GM23338 (cell line): ENCODE data around the gene BCHE. TPM values are rescaled to one million over a fixed set of nuclear protein-coding genes. Genes with fewer than 3 reads are reported as not detected.

ENCODE experiments used
- ATAC-seq: fragments of 200-7000 bp; cut with Tn5 transposase; 3 replicates; pipeline ENCODE4 v1.9.1; 2020
- DNase-seq: peaks from one replicate; pipeline ENCODE4 v3.0.0-alpha.2; 2015; ENCODE audit warnings: low spot score
- H2AFZ ChIP-seq: fragments of 200-600 bp; sonication (generic); 2 replicates; pipeline ENCODE4 v1.8.0; 2016; ENCODE audit warnings: antibody characterized with exemption, mild to moderate bottlenecking, moderate library complexity
- H3F3A ChIP-seq: fragments of 200-600 bp; sonication (generic); replicated peaks from 2 replicates; pipeline ENCODE4 v1.8.0; 2017; ENCODE audit warnings: antibody characterized with exemption, mixed run types, low read depth
- H3K27ac ChIP-seq: fragments of 200-600 bp; sonication (generic); 2 replicates; pipeline ENCODE4 v1.6.1; 2016; ENCODE audit warnings: low read depth
- H3K27me3 ChIP-seq: fragments of 200-600 bp; sonication (generic); 2 replicates; pipeline ENCODE4 v1.8.0; 2016; ENCODE audit warnings: mild to moderate bottlenecking, mixed run types, moderate library complexity; ENCODE audit not compliant: insufficient read depth
- H3K36me3 ChIP-seq: fragments of 200-600 bp; sonication (generic); 2 replicates; pipeline ENCODE4 v1.8.0; 2016; ENCODE audit warnings: mild to moderate bottlenecking; ENCODE audit not compliant: insufficient read depth
- H3K4me1 ChIP-seq: fragments of 200-600 bp; sonication (generic); 2 replicates; pipeline ENCODE4 v1.8.0; 2016; ENCODE audit warnings: mild to moderate bottlenecking, moderate library complexity; ENCODE audit not compliant: insufficient read depth
- H3K4me2 ChIP-seq: fragments of 200-600 bp; sonication (generic); 2 replicates; pipeline ENCODE4 v1.7.1; 2017; ENCODE audit warnings: mixed run types
- H3K4me3 ChIP-seq: fragments of 200-600 bp; sonication (generic); 2 replicates; pipeline ENCODE4 v1.6.1; 2016; ENCODE audit warnings: mixed run types
- H3K79me2 ChIP-seq: fragments of 200-600 bp; sonication (generic); replicated peaks from 2 replicates; pipeline ENCODE4 v1.8.0; 2017; ENCODE audit warnings: mild to moderate bottlenecking; ENCODE audit not compliant: insufficient read depth
- H3K9me2 ChIP-seq: fragments of 200-600 bp; sonication (generic); 2 replicates; pipeline ENCODE4 v1.8.0; 2017; ENCODE audit not compliant: insufficient read depth
- H4K20me1 ChIP-seq: fragments of 200-600 bp; sonication (generic); replicated peaks from 2 replicates; pipeline ENCODE4 v1.8.0; 2017; ENCODE audit warnings: mild to moderate bottlenecking; ENCODE audit not compliant: insufficient read depth
- H3K27ac Mint-ChIP-seq: 2 replicates; pipeline ENCODE4 v1.8.0; 2020; ENCODE audit warnings: inconsistent platforms, mild to moderate bottlenecking, moderate library complexity, mixed read lengths
- H3K27me3 Mint-ChIP-seq: 3 replicates; pipeline ENCODE4 v1.8.0; 2022; ENCODE audit warnings: low read depth, mild to moderate bottlenecking, moderate library complexity, mixed read lengths, inconsistent platforms; ENCODE audit not compliant: insufficient read depth, poor library complexity
- H3K36me3 Mint-ChIP-seq: 3 replicates; pipeline ENCODE4 v1.8.0; 2021; ENCODE audit warnings: low read depth, mild to moderate bottlenecking, inconsistent platforms, moderate library complexity, mixed read lengths
- H3K4me1 Mint-ChIP-seq: 3 replicates; pipeline ENCODE4 v1.8.0; 2020; ENCODE audit warnings: mild to moderate bottlenecking, inconsistent platforms, mixed read lengths
- H3K4me3 Mint-ChIP-seq: 3 replicates; pipeline ENCODE4 v1.8.0; 2021; ENCODE audit warnings: moderate library complexity, mild to moderate bottlenecking, inconsistent platforms, mixed read lengths
- H3K9me3 Mint-ChIP-seq: 3 replicates; pipeline ENCODE4 v1.8.0; 2020; ENCODE audit warnings: moderate library complexity, mild to moderate bottlenecking, inconsistent platforms, mixed read lengths
- CREB1 ChIP-seq: fragments of 250-450 bp; sonication (Bioruptor Pico); IDR thresholded peaks from 2 replicates; pipeline ENCODE4 v1.5.0; 2020; ENCODE audit warnings: low read depth, mild to moderate bottlenecking, moderate library complexity
- EZH2 ChIP-seq: fragments of 200-600 bp; sonication (generic); IDR thresholded peaks from one replicate; pipeline ENCODE4 v1.8.0; 2017; ENCODE audit warnings: antibody characterized with exemption, mild to moderate bottlenecking, low read depth; ENCODE audit not compliant: unreplicated experiment
- EZH2phosphoT487 ChIP-seq: fragments of 200-600 bp; sonication (generic); IDR thresholded peaks from one replicate; pipeline ENCODE4 v1.8.1; 2018; ENCODE audit warnings: antibody characterized with exemption; ENCODE audit not compliant: unreplicated experiment
- JUNB ChIP-seq: IDR thresholded peaks from one replicate; pipeline ENCODE4 v1.6.1; 2016; ENCODE audit warnings: antibody characterized with exemption; ENCODE audit not compliant: unreplicated experiment
- NANOG ChIP-seq: IDR thresholded peaks from 2 replicates; pipeline ENCODE4 v1.6.1; 2016; ENCODE audit warnings: antibody characterized with exemption, borderline replicate concordance
- POLR2AphosphoS5 ChIP-seq: IDR thresholded peaks from 2 replicates; pipeline ENCODE4 v1.6.1; 2016; ENCODE audit warnings: antibody characterized with exemption, low read depth
- STAT1 ChIP-seq: IDR thresholded peaks from one replicate; pipeline ENCODE4 v1.6.1; 2016; ENCODE audit warnings: antibody characterized with exemption; ENCODE audit not compliant: unreplicated experiment
- ZNF114 ChIP-seq: fragments of 250-450 bp; sonication (Bioruptor Pico); IDR thresholded peaks from 2 replicates; pipeline ENCODE4 v1.5.0; 2020; ENCODE audit warnings: mild to moderate bottlenecking, moderate library complexity
- ZNF331 ChIP-seq: fragments of 250-450 bp; sonication (Bioruptor Pico); IDR thresholded peaks from 2 replicates; pipeline ENCODE4 v1.5.0; 2020; ENCODE audit warnings: low read depth, mild to moderate bottlenecking, moderate library complexity
- polyA plus RNA-seq: library from polyadenylated mRNA; unstranded; fragments of >200 nt; fragmentation: Nextera tagmentation; extraction: Ambion mirVana; gene quantifications from 2 replicates; pipeline ENCODE4 v1.2.1, GENCODE V29; 2016
- total RNA-seq: library from RNA; depleted of rRNA; stranded (reverse); fragments of >200 nt; shearing (Covaris generic); gene quantifications from 2 replicates; pipeline ENCODE4 v1.2.3, GENCODE V29; 2014
- TF ChIP-seq, protein P1 (sequence below), 2 experiments: fragments of 200-600 bp in 1 of 2; sonication (generic) in 1 of 2; conservative IDR thresholded peaks; 2 replicates each; pipeline versions ENCODE4 v1.5.1 to v1.6.1; 2016 to 2017; ENCODE audit warnings: antibody characterized with exemption in 2 of 2, low read depth in 2 of 2, mild to moderate bottlenecking in 2 of 2, moderate library complexity in 1 of 2
- TF ChIP-seq, protein P2 (sequence below): IDR thresholded peaks from 2 replicates; pipeline ENCODE4 v1.6.1; 2016; ENCODE audit warnings: antibody characterized with exemption
- TF ChIP-seq, protein P3 (sequence below): fragments of 250-450 bp; sonication (Bioruptor Pico); IDR thresholded peaks from 2 replicates; pipeline ENCODE4 v1.5.0; 2020; ENCODE audit warnings: mild to moderate bottlenecking, moderate library complexity
- TF ChIP-seq, protein P4 (sequence below): IDR thresholded peaks from one replicate; pipeline ENCODE4 v1.6.1; 2018; ENCODE audit warnings: antibody characterized with exemption; ENCODE audit not compliant: unreplicated experiment

The BCHE gene
- total and polyA plus RNA-seq, 2 experiments from 2014 or later: 0.73 to 1.1 TPM

DNA sequence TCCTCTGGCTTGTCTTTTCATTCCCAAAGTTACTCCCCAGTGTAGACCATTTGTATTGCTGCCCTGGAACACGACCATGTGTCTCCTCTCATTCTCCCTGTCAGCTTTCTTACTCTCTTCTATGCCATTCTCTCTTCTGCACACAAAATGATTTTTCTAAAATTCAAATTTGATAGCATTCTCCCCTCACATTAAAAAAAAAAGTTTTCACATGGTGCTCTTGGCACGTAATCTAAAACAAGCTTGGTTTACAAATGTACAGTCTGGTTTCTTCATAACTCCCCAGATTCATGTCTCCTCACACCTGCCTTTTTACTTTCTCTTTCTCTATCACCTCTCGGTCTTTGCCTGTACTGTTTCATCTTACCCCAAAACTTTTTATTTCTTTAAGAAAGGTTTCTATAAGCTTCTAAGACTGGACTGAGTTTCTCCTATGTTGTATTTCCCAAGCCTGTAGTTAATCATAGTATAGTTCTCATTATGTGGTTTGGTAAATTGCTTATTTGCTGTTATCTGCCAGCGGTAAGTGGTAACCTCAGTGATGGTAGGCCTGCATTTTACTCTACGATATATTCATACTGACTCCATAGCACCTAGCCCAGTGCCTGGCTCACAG is 31.2 kb downstream of the BCHE start:
- H3K4me2 ChIP-seq: no peak overlapping the region
- H3K4me1 ChIP-seq: no peaks in the 10 kb centered on the region
- no peak overlapping the region for H3K27ac ChIP-seq
- DNase-seq (no peak), ATAC-seq (no peak)
- H4K20me1 ChIP-seq: no peaks in the 10 kb centered on the region
- H3K4me3 ChIP-seq: no peak overlapping the region
- Mint-ChIP-seq H3K27me3 (no peaks in the 10 kb centered on the region), H3K4me3 (no peak overlapping the region), H3K4me1 (no peaks in the 10 kb centered on the region), H3K36me3 (no peaks in the 10 kb centered on the region), H3K27ac (no peak overlapping the region), H3K9me3 (no peaks in the 10 kb centered on the region)
- H3K9me2 ChIP-seq: no peaks in the 10 kb centered on the region
- no peaks in the 10 kb centered on the region for H3K27me3 ChIP-seq
- no peak for TF ChIP-seq CREB1 (CRISPR knock-in tag)
- TF ChIP-seq, protein P1, sequence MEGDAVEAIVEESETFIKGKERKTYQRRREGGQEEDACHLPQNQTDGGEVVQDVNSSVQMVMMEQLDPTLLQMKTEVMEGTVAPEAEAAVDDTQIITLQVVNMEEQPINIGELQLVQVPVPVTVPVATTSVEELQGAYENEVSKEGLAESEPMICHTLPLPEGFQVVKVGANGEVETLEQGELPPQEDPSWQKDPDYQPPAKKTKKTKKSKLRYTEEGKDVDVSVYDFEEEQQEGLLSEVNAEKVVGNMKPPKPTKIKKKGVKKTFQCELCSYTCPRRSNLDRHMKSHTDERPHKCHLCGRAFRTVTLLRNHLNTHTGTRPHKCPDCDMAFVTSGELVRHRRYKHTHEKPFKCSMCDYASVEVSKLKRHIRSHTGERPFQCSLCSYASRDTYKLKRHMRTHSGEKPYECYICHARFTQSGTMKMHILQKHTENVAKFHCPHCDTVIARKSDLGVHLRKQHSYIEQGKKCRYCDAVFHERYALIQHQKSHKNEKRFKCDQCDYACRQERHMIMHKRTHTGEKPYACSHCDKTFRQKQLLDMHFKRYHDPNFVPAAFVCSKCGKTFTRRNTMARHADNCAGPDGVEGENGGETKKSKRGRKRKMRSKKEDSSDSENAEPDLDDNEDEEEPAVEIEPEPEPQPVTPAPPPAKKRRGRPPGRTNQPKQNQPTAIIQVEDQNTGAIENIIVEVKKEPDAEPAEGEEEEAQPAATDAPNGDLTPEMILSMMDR (conservative IDR thresholded peaks at IDR 0.05; ENCODE audit: low read depth in 2 of 2): no peak
- TF ChIP-seq, protein P2, sequence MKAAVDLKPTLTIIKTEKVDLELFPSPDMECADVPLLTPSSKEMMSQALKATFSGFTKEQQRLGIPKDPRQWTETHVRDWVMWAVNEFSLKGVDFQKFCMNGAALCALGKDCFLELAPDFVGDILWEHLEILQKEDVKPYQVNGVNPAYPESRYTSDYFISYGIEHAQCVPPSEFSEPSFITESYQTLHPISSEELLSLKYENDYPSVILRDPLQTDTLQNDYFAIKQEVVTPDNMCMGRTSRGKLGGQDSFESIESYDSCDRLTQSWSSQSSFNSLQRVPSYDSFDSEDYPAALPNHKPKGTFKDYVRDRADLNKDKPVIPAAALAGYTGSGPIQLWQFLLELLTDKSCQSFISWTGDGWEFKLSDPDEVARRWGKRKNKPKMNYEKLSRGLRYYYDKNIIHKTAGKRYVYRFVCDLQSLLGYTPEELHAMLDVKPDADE: no peak
- TF ChIP-seq JUNB: no peak
- no peak for TF ChIP-seq NANOG
- no peak for TF ChIP-seq EZH2
- TF ChIP-seq STAT1: no peak
- no peak for TF ChIP-seq POLR2AphosphoS5
- no peak for TF ChIP-seq ZNF331 (CRISPR knock-in tag)
- TF ChIP-seq, protein P3, sequence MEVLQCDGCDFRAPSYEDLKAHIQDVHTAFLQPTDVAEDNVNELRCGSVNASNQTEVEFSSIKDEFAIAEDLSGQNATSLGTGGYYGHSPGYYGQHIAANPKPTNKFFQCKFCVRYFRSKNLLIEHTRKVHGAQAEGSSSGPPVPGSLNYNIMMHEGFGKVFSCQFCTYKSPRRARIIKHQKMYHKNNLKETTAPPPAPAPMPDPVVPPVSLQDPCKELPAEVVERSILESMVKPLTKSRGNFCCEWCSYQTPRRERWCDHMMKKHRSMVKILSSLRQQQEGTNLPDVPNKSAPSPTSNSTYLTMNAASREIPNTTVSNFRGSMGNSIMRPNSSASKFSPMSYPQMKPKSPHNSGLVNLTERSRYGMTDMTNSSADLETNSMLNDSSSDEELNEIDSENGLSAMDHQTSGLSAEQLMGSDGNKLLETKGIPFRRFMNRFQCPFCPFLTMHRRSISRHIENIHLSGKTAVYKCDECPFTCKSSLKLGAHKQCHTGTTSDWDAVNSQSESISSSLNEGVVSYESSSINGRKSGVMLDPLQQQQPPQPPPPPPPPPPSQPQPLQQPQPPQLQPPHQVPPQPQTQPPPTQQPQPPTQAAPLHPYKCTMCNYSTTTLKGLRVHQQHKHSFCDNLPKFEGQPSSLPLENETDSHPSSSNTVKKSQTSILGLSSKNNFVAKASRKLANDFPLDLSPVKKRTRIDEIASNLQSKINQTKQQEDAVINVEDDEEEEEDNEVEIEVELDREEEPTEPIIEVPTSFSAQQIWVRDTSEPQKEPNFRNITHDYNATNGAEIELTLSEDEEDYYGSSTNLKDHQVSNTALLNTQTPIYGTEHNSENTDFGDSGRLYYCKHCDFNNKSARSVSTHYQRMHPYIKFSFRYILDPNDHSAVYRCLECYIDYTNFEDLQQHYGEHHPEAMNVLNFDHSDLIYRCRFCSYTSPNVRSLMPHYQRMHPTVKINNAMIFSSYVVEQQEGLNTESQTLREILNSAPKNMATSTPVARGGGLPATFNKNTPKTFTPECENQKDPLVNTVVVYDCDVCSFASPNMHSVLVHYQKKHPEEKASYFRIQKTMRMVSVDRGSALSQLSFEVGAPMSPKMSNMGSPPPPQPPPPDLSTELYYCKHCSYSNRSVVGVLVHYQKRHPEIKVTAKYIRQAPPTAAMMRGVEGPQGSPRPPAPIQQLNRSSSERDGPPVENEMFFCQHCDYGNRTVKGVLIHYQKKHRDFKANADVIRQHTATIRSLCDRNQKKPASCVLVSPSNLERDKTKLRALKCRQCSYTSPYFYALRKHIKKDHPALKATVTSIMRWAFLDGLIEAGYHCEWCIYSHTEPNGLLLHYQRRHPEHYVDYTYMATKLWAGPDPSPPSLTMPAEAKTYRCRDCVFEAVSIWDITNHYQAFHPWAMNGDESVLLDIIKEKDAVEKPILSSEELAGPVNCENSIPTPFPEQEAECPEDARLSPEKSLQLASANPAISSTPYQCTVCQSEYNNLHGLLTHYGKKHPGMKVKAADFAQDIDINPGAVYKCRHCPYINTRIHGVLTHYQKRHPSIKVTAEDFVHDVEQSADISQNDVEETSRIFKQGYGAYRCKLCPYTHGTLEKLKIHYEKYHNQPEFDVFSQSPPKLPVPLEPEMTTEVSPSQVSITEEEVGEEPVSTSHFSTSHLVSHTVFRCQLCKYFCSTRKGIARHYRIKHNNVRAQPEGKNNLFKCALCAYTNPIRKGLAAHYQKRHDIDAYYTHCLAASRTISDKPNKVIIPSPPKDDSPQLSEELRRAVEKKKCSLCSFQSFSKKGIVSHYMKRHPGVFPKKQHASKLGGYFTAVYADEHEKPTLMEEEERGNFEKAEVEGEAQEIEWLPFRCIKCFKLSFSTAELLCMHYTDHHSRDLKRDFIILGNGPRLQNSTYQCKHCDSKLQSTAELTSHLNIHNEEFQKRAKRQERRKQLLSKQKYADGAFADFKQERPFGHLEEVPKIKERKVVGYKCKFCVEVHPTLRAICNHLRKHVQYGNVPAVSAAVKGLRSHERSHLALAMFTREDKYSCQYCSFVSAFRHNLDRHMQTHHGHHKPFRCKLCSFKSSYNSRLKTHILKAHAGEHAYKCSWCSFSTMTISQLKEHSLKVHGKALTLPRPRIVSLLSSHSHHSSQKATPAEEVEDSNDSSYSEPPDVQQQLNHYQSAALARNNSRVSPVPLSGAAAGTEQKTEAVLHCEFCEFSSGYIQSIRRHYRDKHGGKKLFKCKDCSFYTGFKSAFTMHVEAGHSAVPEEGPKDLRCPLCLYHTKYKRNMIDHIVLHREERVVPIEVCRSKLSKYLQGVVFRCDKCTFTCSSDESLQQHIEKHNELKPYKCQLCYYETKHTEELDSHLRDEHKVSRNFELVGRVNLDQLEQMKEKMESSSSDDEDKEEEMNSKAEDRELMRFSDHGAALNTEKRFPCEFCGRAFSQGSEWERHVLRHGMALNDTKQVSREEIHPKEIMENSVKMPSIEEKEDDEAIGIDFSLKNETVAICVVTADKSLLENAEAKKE (CRISPR knock-in tag): no peak
- TF ChIP-seq, protein P4, sequence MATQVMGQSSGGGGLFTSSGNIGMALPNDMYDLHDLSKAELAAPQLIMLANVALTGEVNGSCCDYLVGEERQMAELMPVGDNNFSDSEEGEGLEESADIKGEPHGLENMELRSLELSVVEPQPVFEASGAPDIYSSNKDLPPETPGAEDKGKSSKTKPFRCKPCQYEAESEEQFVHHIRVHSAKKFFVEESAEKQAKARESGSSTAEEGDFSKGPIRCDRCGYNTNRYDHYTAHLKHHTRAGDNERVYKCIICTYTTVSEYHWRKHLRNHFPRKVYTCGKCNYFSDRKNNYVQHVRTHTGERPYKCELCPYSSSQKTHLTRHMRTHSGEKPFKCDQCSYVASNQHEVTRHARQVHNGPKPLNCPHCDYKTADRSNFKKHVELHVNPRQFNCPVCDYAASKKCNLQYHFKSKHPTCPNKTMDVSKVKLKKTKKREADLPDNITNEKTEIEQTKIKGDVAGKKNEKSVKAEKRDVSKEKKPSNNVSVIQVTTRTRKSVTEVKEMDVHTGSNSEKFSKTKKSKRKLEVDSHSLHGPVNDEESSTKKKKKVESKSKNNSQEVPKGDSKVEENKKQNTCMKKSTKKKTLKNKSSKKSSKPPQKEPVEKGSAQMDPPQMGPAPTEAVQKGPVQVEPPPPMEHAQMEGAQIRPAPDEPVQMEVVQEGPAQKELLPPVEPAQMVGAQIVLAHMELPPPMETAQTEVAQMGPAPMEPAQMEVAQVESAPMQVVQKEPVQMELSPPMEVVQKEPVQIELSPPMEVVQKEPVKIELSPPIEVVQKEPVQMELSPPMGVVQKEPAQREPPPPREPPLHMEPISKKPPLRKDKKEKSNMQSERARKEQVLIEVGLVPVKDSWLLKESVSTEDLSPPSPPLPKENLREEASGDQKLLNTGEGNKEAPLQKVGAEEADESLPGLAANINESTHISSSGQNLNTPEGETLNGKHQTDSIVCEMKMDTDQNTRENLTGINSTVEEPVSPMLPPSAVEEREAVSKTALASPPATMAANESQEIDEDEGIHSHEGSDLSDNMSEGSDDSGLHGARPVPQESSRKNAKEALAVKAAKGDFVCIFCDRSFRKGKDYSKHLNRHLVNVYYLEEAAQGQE: no peak
- TF ChIP-seq ZNF114 (CRISPR knock-in tag): no peak
- TF ChIP-seq EZH2phosphoT487: no peak
- H3K79me2 ChIP-seq: no peaks in the 10 kb centered on the region
- no peak overlapping the region for H2AFZ ChIP-seq
- H3F3A ChIP-seq: no peaks in the 10 kb centered on the region
- no peaks in the 10 kb centered on the region for H3K36me3 ChIP-seq
